Liver (tissue), 9 donors: ENCODE results near the gene SOCS4. TPM values are rescaled to one million over a fixed set of nuclear protein-coding genes. Genes with fewer than 3 reads are reported as not detected.

Source experiments
- DNase-seq: peaks from one replicate; pipeline ENCODE4 v3.0.0-alpha.2; 2017; ENCODE audit warnings: low spot score
- H3K27ac ChIP-seq, 2 donors: one replicate each; pipeline ENCODE4 v1.7.0; 2013; ENCODE audit warnings: inconsistent platforms in 2 of 2, low read length in 2 of 2, control low read depth in 1 of 2, low read depth in 1 of 2, mild to moderate bottlenecking in 1 of 2
- H3K27me3 ChIP-seq, 4 donors: one replicate each; pipeline versions ENCODE4 v1.6.1 to v1.7.0; 2013; ENCODE audit warnings: low read length in 3 of 4, inconsistent platforms in 1 of 4, mild to moderate bottlenecking in 1 of 4, moderate library complexity in 1 of 4; ENCODE audit not compliant: control insufficient read depth in 4 of 4, insufficient read depth in 4 of 4
- H3K36me3 ChIP-seq, 4 donors: one replicate each; pipeline versions ENCODE4 v1.6.1 to v1.7.0; 2013; ENCODE audit warnings: low read length in 3 of 4, mild to moderate bottlenecking in 3 of 4, low read depth in 1 of 4, moderate library complexity in 1 of 4; ENCODE audit not compliant: control insufficient read depth in 4 of 4, insufficient read depth in 3 of 4
- H3K4me1 ChIP-seq, 4 donors: one replicate each; pipeline versions ENCODE4 v1.6.1 to v1.7.0; 2013; ENCODE audit warnings: low read length in 3 of 4, mild to moderate bottlenecking in 3 of 4, moderate library complexity in 1 of 4; ENCODE audit not compliant: control insufficient read depth in 4 of 4, insufficient read depth in 4 of 4
- H3K4me3 ChIP-seq, 3 donors: one replicate each; pipeline versions ENCODE4 v1.6.1 to v1.7.0; 2013; ENCODE audit warnings: low read length in 3 of 3, control low read depth in 1 of 3, low read depth in 1 of 3, mild to moderate bottlenecking in 1 of 3
- H3K9ac ChIP-seq, 2 donors: one replicate each; pipeline ENCODE4 v1.7.0; 2013; ENCODE audit warnings: low read length in 2 of 2, mild to moderate bottlenecking in 2 of 2, moderate library complexity in 2 of 2, control low read depth in 1 of 2, low read depth in 1 of 2
- H3K9me3 ChIP-seq, 4 donors: one replicate each; pipeline versions ENCODE4 v1.6.1 to v1.7.0; 2013; ENCODE audit warnings: low read length in 3 of 4; ENCODE audit not compliant: control insufficient read depth in 4 of 4
- EGR1 ChIP-seq, 2 donors: IDR thresholded peaks; 2 replicates each; pipeline ENCODE4 v1.6.1; 2016 to 2018; ENCODE audit warnings: antibody characterized with exemption in 2 of 2, low read depth in 2 of 2
- FOXA1 ChIP-seq: IDR thresholded peaks from 2 replicates; pipeline ENCODE4 v1.6.1; 2016; ENCODE audit warnings: antibody characterized with exemption
- FOXA2 ChIP-seq: IDR thresholded peaks from 2 replicates; pipeline ENCODE4 v1.6.1; 2016; ENCODE audit warnings: antibody characterized with exemption
- GABPA ChIP-seq, 2 donors: IDR thresholded peaks in 1 of 2; conservative IDR thresholded peaks in 1 of 2; 2 replicates each; pipeline ENCODE4 v1.6.1; 2016; ENCODE audit warnings: antibody characterized with exemption in 2 of 2, mild to moderate bottlenecking in 1 of 2, moderate library complexity in 1 of 2
- HNF4A ChIP-seq, 2 donors: conservative IDR thresholded peaks; 2 replicates each; pipeline ENCODE4 v1.6.1; 2016; ENCODE audit warnings: antibody characterized with exemption in 2 of 2, mild to moderate bottlenecking in 2 of 2
- HNF4G ChIP-seq: IDR thresholded peaks from 2 replicates; pipeline ENCODE4 v1.6.1; 2016; ENCODE audit warnings: antibody characterized with exemption
- JUND ChIP-seq, 2 donors: IDR thresholded peaks; 2 replicates each; pipeline ENCODE4 v1.6.1; 2016; ENCODE audit warnings: antibody characterized with exemption in 2 of 2
- NR2F2 ChIP-seq: IDR thresholded peaks from 2 replicates; pipeline ENCODE4 v1.6.1; 2016; ENCODE audit warnings: antibody characterized with exemption
- RAD21 ChIP-seq, 2 donors: IDR thresholded peaks; 2 replicates each; pipeline ENCODE4 v1.6.1; 2016; ENCODE audit warnings: antibody characterized with exemption in 2 of 2, mild to moderate bottlenecking in 2 of 2
- RXRA ChIP-seq, 2 donors: IDR thresholded peaks; 2 replicates each; pipeline ENCODE4 v1.6.1; 2017 to 2018; ENCODE audit warnings: antibody characterized with exemption in 2 of 2, mild to moderate bottlenecking in 1 of 2
- SP1 ChIP-seq: IDR thresholded peaks from 2 replicates; pipeline ENCODE4 v1.6.1; 2018; ENCODE audit warnings: antibody characterized with exemption, mild to moderate bottlenecking
- TAF1 ChIP-seq: conservative IDR thresholded peaks from 2 replicates; pipeline ENCODE4 v1.6.1; 2016; ENCODE audit warnings: antibody characterized with exemption, mild to moderate bottlenecking
- YY1 ChIP-seq: IDR thresholded peaks from 2 replicates; pipeline ENCODE4 v1.6.1; 2016; ENCODE audit warnings: antibody characterized with exemption, mild to moderate bottlenecking
- WGBS: extraction: QIAGEN DNeasy Blood & Tissue Kit; methylation state at CpG from one replicate; pipeline ENCODE4 v1.1.7; 2013; 5-methylcytosine and 5-hydroxymethylcytosine counted together
- polyA plus RNA-seq, 2 donors: library from polyadenylated mRNA; stranded (reverse) in 1 of 2; unstranded in 1 of 2; fragments of 200-250 nt in 1 of 2; fragments of >200 nt in 1 of 2; fragmentation: Nextera tagmentation in 1 of 2; extraction: Ambion mirVana in 1 of 2; gene quantifications; one replicate each; pipeline versions ENCODE4 v1.2.1 to v1.2.3, GENCODE V29; 2013 to 2015
- total RNA-seq, 2 donors: library from RNA; depleted of rRNA; stranded (reverse); fragments of >200 nt; gene quantifications; one replicate each; pipeline ENCODE4 v1.2.3, GENCODE V29; 2014
- TF ChIP-seq, protein P1 (sequence below): IDR thresholded peaks from 2 replicates; pipeline ENCODE4 v1.6.1; 2016; ENCODE audit warnings: antibody characterized with exemption
- TF ChIP-seq, protein P2 (sequence below): IDR thresholded peaks from 2 replicates; pipeline ENCODE4 v1.6.1; 2016; ENCODE audit warnings: antibody characterized with exemption
- TF ChIP-seq, protein P3 (sequence below): IDR thresholded peaks from 2 replicates; pipeline ENCODE4 v1.6.1; 2016; ENCODE audit warnings: antibody characterized with exemption
- TF ChIP-seq, protein P4 (sequence below): IDR thresholded peaks from 2 replicates; pipeline ENCODE4 v1.6.1; 2016; ENCODE audit warnings: antibody characterized with exemption, mild to moderate bottlenecking
- TF ChIP-seq, protein P5 (sequence below): fragments of 150-350 bp; IDR thresholded peaks from 2 replicates; pipeline ENCODE4 v1.5.1; 2017; ENCODE audit warnings: improper control_type of control experiment, low read depth, low read length; ENCODE audit not compliant: missing input control
- donor health status: healthy.
- donor health status: healthy.
- donor health status: healthy.
- donor health status: healthy.
- donor health status: healthy.

The SOCS4 gene
- total and polyA plus RNA-seq, 4 donors = 2.2 to 7.4 (median 6.0) TPM

DNA sequence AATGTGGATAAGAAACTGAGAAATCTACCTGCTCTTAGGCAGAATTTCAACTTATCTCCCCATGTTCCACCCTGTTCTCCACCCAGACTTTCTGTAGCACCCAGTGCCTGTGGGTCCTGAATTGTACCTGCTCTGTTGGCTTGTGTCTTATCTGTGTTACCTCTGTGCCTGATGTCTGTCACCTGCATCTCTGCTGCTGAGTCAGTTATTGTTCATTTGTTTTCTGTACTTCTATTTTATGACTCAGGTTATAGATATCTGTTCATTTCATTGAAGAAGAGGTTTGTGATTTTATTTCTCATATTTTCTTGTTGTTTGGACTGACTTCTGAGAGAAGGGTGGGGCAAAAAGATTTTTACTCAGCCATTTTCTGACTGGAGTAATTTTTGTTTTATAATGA is 11.7 kb downstream of the SOCS4 start:
- H3K27me3 ChIP-seq = no peaks in the 10 kb centered on the region

DNA sequence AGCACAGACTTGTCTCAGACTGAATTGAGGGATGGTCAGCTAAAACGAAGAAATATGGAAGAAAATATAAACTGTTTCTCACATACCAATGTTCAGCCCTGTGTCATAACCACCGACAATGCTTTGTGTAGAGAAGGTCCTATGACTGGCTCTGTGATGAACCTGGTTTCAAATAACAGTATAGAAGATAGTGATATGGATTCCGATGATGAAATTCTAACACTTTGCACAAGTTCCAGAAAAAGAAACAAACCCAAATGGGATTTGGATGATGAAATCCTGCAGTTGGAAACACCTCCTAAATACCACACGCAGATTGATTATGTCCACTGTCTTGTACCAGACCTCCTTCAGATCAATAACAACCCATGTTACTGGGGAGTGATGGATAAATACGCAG is 16.5 kb downstream of the SOCS4 start:
- Histone ChIP-seq H3K27ac (no peak overlapping the region), H3K9ac (no peak overlapping the region), H3K36me3 (peaks cover 0 to 5% (median 0%) of the 10 kb centered on the region in 4 donors), H3K4me3 (no peak overlapping the region), H3K9me3 (no peaks in the 10 kb centered on the region), H3K27me3 (no peaks in the 10 kb centered on the region), H3K4me1 (no peaks in the 10 kb centered on the region)
- no peak for DNase-seq
- TF ChIP-seq RAD21 (IDR thresholded peaks at IDR 0.05) (no peak), HNF4A (conservative IDR thresholded peaks at IDR 0.05) (no peak), NR2F2 (no peak), TAF1 (no peak)
- TF ChIP-seq, protein P1, sequence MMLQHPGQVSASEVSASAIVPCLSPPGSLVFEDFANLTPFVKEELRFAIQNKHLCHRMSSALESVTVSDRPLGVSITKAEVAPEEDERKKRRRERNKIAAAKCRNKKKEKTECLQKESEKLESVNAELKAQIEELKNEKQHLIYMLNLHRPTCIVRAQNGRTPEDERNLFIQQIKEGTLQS = no peak
- 82% methylated on average over 5 of the region's 5 CpGs for WGBS

More for the DNA sequence above, 11.7 kb downstream of the SOCS4 start:
- H3K27ac ChIP-seq = no peak overlapping the region
- H3K9ac ChIP-seq = no peak overlapping the region
- no peaks in the 10 kb centered on the region for H3K9me3 ChIP-seq
- no peak for DNase-seq
- H3K4me1 ChIP-seq = no peaks in the 10 kb centered on the region
- H3K4me3 ChIP-seq = no peak overlapping the region
- peaks cover 0 to 3% (median under 1%) of the 10 kb centered on the region in 4 donors for H3K36me3 ChIP-seq
- TF ChIP-seq NR2F2 (no peak), HNF4G (no peak), JUND (IDR thresholded peaks at IDR 0.05) (no peak), FOXA1 (no peak), TAF1 (no peak), YY1 (no peak), GABPA (IDR thresholded peaks at IDR 0.05 in 1 of 2, conservative IDR thresholded peaks at IDR 0.05 in 1 of 2) (no peak), RXRA (IDR thresholded peaks at IDR 0.05) (no peak), RAD21 (IDR thresholded peaks at IDR 0.05) (no peak), SP1 (no peak), HNF4A (conservative IDR thresholded peaks at IDR 0.05) (no peak), FOXA2 (no peak), EGR1 (IDR thresholded peaks at IDR 0.05; ENCODE audit: low read depth in 2 of 2) (no peak)
- TF ChIP-seq, protein P2, sequence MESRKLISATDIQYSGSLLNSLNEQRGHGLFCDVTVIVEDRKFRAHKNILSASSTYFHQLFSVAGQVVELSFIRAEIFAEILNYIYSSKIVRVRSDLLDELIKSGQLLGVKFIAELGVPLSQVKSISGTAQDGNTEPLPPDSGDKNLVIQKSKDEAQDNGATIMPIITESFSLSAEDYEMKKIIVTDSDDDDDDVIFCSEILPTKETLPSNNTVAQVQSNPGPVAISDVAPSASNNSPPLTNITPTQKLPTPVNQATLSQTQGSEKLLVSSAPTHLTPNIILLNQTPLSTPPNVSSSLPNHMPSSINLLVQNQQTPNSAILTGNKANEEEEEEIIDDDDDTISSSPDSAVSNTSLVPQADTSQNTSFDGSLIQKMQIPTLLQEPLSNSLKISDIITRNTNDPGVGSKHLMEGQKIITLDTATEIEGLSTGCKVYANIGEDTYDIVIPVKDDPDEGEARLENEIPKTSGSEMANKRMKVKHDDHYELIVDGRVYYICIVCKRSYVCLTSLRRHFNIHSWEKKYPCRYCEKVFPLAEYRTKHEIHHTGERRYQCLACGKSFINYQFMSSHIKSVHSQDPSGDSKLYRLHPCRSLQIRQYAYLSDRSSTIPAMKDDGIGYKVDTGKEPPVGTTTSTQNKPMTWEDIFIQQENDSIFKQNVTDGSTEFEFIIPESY = no peak
- TF ChIP-seq, protein P3, sequence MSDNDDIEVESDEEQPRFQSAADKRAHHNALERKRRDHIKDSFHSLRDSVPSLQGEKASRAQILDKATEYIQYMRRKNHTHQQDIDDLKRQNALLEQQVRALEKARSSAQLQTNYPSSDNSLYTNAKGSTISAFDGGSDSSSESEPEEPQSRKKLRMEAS = no peak
- TF ChIP-seq, protein P1 = no peak
- TF ChIP-seq, protein P4, sequence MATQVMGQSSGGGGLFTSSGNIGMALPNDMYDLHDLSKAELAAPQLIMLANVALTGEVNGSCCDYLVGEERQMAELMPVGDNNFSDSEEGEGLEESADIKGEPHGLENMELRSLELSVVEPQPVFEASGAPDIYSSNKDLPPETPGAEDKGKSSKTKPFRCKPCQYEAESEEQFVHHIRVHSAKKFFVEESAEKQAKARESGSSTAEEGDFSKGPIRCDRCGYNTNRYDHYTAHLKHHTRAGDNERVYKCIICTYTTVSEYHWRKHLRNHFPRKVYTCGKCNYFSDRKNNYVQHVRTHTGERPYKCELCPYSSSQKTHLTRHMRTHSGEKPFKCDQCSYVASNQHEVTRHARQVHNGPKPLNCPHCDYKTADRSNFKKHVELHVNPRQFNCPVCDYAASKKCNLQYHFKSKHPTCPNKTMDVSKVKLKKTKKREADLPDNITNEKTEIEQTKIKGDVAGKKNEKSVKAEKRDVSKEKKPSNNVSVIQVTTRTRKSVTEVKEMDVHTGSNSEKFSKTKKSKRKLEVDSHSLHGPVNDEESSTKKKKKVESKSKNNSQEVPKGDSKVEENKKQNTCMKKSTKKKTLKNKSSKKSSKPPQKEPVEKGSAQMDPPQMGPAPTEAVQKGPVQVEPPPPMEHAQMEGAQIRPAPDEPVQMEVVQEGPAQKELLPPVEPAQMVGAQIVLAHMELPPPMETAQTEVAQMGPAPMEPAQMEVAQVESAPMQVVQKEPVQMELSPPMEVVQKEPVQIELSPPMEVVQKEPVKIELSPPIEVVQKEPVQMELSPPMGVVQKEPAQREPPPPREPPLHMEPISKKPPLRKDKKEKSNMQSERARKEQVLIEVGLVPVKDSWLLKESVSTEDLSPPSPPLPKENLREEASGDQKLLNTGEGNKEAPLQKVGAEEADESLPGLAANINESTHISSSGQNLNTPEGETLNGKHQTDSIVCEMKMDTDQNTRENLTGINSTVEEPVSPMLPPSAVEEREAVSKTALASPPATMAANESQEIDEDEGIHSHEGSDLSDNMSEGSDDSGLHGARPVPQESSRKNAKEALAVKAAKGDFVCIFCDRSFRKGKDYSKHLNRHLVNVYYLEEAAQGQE = no peak
- TF ChIP-seq, protein P5, sequence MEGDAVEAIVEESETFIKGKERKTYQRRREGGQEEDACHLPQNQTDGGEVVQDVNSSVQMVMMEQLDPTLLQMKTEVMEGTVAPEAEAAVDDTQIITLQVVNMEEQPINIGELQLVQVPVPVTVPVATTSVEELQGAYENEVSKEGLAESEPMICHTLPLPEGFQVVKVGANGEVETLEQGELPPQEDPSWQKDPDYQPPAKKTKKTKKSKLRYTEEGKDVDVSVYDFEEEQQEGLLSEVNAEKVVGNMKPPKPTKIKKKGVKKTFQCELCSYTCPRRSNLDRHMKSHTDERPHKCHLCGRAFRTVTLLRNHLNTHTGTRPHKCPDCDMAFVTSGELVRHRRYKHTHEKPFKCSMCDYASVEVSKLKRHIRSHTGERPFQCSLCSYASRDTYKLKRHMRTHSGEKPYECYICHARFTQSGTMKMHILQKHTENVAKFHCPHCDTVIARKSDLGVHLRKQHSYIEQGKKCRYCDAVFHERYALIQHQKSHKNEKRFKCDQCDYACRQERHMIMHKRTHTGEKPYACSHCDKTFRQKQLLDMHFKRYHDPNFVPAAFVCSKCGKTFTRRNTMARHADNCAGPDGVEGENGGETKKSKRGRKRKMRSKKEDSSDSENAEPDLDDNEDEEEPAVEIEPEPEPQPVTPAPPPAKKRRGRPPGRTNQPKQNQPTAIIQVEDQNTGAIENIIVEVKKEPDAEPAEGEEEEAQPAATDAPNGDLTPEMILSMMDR = no peak
